GM19328 (cell line): ENCODE measurements around the gene ADAM12.

Source experiments
- ATAC-seq: cut with Tn5 transposase; IDR thresholded peaks from one replicate; pipeline ENCODE4 v1.9.1; 2021; ENCODE audit warnings: mild to moderate bottlenecking, moderate library complexity; ENCODE audit not compliant: unreplicated experiment

Gene ADAM12

GRCh38 chr10:126097558-126098225, 290.6 kb downstream of the ADAM12 start:
- ATAC-seq, result no peak

- ATAC-seq, result no peak
Observed at GRCh38 chr10:126094537-126094936, 293.7 kb downstream of the ADAM12 start.

- ATAC-seq, result no peak
Observed at GRCh38 chr10:126092366-126093215, 295.7 kb downstream of the ADAM12 start.

DNA sequence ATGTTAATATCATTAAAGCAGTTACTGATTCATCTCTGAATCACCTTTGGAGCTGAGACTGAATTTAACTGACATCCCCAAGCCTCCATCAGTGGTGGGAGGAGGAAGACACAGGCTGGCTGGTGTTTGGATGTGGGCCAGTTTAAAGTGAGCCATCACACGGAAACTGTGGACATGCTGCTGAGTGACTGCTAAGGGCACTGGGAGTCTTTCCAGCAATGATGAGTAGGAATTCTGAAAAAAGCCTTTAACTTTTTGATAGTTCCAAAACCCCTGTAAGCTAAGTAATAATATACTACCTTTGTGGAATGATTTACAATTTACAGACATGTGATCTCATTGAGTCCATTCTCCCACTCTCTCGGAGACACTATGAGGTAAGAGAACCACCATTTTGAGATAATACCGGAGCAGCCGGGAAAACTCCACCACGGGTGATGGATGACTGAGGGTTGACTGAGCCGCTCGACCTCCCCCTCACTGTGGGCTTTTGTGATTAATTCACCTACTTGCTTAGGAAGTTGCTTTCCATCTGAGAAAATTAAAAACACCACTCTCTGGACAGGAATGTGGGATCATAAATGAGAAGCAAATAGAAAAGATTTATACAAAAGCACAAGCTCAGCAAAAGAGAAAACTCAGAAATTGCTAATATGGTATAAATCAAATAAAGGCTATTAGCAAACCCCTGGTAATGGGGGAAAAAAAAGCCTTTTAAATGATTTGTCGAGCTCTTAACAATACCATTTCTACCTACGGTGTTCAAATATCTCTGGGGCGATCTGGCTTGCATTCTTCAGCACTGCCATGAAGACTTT, 297.2 kb downstream of the ADAM12 start:
- no peak for ATAC-seq

- ATAC-seq, result no peak
Observed at GRCh38 chr10:126090443-126090842, 297.8 kb downstream of the ADAM12 start.

- ATAC-seq, result no peak
Observed at GRCh38 chr10:126087796-126088505, 300.3 kb downstream of the ADAM12 start.

GRCh38 chr10:126087153-126087680, 301.1 kb downstream of the ADAM12 start:
- no peak for ATAC-seq

GRCh38 chr10:126085806-126086205, 302.5 kb downstream of the ADAM12 start:
- no peak for ATAC-seq

DNA sequence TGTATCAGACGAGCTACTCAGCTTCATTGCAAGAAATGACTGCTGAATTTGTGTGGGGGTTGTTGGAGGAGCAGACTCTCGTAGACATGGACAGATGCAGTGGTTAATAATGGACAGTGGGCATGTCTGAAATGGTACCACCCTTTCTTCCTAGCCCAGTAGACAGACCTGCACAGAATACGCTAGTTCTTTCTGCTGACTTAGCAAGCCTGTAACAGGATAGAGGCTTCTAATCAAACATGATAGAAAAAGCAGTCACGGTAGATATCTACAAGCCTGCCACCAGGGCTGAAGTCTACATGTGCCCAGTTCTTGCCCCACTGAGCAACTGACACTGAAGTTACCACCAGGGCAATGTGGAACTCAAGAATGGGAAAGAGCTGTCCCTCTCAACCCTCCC, 303.9 kb downstream of the ADAM12 start:
- no peak for ATAC-seq

DNA sequence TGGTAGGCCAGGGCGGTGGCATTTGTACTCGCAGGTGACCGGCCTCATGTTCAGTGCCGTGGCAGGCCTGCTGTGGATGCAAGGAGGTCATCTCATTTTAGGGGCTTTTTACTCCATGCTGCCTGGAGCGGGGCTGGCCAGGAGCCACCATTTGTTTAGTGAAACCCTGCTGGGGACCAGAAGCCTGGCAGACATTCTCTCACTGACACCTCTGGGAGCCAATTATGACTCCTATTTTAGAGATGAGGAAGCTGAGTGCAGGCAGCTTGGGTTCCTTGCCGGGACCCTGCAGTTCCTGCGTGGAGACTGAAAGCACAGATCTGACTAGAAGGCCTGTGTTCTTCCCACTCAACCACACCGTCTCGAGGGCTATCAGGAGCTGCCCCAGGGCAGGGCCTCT, 305.3 kb downstream of the ADAM12 start:
- ATAC-seq, result no peak

- no peak for ATAC-seq
Observed at GRCh38 chr10:126081841-126082466, 306.3 kb downstream of the ADAM12 start.

GRCh38 chr10:126080879-126081411, 307.3 kb downstream of the ADAM12 start:
- ATAC-seq, result no peak

DNA sequence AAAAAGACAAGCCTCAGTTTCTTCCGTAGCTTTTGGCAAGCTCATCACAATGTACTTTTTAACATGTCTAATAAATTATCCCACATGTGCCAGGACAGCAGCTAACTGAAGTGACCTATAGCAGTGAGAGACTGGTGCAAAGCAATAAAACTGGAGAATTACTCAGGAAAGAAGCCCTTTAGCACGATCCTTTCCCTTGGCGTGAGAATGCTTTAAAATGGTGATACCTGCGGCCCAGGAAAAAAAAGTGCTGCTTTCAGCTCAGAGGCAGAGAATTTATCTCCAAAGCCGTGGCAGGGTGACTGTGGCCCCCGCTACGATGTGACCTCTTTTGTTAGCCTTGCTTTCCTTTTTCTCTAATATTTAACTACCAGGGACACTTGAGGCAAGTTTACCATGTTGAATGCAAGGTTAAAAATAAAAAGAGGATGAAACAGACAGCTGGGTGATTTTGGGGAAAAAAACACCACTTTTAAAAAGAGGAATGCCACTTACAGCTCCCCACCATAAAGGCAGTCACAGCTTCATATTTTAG, 307.9 kb downstream of the ADAM12 start:
- no peak for ATAC-seq

GRCh38 chr10:126075009-126075408, 313.3 kb downstream of the ADAM12 start:
- ATAC-seq, result no peak

DNA sequence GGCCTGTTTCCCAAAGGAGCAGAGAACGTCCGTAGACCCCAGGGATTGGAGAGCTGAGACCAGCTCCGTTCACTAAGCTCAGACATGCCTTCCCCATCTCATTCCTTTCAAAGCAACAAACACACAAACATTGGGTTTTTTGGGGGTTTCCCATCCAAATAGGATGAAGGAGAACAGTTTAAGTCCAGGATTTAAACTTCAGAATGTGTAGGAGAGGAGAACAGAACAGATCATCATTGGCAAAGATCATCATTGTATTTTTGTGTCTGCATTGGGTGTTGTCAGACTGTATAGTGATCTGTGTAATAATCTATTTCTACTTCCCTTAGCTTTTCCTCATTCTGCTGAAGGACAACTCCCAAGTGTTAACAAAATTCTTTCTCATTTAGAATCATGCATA, 314.0 kb downstream of the ADAM12 start:
- no peak for ATAC-seq

DNA sequence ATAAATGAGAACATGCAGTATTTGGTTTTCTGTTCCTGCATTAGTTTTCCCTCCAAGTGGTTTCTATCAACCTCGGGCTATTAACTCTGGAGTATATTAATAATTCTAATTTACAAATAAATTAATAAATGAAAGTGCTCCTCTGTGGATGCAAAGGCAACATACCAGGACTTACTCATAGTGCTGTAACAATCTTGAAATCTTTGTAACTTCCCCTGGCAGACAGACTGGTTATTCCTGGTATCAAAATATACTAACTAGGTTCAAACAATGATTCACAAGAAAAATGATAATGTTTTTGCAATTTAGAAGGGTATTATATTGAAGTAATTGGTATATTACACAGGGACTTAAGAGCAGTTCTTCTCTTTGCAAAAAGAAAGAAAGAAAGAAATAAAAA, 314.7 kb downstream of the ADAM12 start:
- no peak for ATAC-seq

DNA sequence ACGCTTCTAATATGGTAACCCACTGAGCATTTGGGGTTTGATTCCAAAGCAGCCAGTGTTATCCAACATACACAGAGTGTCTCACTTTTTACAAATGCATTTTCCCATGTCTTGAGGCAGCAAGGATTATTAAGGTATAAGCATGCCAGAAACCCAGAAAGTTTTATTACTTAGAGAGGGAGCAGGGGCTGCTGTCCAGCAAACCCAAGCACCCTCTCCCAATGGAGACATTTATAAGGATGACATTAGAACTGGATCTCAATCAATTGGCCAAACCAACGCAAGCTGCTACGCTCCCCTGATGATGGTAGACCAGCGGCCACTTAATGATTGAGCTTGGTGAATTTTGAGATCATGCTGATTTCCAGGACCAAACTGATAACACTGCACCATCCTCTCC, 315.7 kb downstream of the ADAM12 start:
- ATAC-seq, result no peak

DNA sequence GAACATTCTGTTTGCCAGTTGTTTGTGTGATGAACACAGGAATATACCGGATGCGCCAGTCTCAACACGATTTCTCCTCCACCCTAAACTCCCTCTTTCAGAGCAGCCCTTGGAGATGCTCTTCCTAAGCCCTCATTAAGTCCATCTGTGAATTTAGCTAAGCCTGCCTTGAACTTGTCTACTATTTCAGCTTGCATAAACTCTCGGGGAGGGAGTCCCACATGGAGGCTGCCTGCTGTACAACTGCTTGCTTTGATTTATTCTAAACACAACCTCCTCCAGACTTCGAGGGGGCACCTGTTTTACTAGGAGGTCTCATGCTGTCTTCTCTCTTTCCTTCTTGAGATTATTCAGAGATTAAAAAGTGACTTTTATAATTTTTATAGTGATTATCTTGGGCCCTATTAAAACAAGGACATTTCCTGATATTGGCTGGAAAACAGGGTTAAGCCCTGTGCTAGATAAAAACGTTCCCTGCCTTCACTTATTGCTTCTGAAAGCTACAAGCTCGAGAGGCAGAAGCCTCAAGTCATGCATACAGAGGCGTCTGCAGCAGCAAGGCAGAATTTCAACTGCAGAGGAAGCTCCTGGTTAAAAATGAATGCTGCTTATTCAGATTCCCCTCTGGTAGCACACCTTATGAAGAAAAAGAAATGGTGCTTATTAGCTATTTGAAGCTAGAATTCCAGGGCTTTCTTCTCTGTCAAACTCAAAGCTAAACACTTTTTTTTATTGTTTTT, 317.6 kb downstream of the ADAM12 start:
- no peak for ATAC-seq

- no peak for ATAC-seq
Observed at GRCh38 chr10:126068322-126068721, 320.0 kb downstream of the ADAM12 start.
